GM19193 (cell line): Measurements from ENCODE around the gene DOCK4.

ENCODE experiments used
- POLR2A ChIP-seq: IDR thresholded peaks from 4 replicates; pipeline ENCODE4 v1.6.1; 2011; ENCODE audit not compliant: insufficient read depth, insufficient read length; ENCODE audit errors: extremely low read depth

DOCK4 gene

DNA sequence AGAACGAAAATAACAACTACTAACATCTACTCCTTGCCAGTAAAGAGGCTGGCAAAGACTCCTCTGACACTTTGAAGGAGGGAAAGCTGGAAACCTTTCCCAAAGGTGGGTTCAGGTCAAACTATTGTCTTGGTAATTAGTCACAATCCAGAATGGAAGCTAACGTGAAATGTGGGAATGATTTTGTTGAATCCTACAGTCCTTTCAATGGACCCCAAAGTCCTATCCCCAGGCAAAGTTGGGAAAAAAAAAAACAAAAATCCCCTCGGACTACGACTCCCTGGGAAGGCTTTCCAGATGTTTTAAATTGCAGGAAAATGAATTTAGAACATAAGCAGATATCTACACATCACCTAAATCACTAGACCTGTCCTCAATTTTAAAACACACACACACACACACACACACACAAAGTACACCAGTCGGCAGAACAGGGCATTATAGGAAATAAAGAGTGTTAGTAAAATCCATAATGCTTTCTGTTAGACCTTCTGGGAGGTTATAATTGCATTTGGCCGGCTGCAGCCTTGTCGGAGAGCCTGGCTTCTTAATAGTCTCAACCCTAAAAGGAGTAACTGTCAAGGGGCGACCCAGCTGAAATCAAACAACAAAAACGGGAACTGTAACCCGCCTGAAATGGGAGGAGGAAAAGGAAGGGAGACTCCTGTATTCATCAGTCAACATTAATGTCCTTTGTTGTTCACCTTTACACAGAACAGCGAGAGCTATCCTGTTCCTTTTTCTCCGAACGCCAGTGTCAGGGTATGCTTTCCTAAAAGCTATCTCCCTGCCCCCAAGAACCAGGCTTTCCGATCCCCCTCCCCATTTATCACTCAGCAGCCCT lies 1.5 kb downstream of the DOCK4 start:
- no peak for TF ChIP-seq POLR2A

DNA sequence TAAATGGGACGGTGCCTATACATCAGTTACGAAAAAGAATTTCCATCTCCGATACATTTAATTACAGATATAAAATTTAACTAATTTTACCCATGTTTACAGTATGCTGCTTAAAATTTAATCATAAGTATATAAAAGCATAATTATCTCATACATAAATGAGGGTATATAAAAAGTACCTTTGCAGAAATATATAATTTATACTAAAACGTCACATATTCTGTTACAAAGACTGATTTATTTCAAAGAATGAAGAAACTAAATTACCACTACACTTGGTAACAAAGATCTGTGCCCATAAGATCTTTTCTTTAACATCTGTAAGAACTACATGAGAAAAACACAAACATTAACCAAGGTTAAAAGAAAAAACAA lies 2.8 kb downstream of the DOCK4 start:
- no peak for TF ChIP-seq POLR2A

- no peak for TF ChIP-seq POLR2A
Measured at GRCh38 chr7:112202816-112203215, 3.4 kb downstream of the DOCK4 start.

GRCh38 chr7:112201839-112202238 lies 4.4 kb downstream of the DOCK4 start:
- TF ChIP-seq POLR2A, result no peak

- TF ChIP-seq POLR2A, result no peak
Measured at GRCh38 chr7:112201411-112201810, 4.8 kb downstream of the DOCK4 start.

DNA sequence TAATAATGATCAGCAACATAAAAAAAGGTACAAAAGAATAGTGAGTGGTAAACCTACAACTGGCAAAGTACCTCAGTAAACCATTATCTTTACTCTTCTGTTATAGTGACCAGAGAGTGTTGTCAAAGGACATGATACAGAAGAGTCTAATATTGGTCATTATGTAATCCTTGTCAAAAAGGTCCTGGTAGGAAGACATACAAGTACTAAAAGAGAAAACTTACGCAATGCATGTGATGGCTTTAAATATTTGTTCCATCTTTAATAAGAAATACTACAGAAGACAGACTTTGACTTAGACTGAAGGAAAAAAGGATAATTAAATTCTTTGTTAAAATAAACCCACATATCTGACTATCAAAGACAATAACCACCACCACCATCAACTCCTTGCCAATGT lies 6.5 kb downstream of the DOCK4 start:
- no peak for TF ChIP-seq POLR2A

DNA sequence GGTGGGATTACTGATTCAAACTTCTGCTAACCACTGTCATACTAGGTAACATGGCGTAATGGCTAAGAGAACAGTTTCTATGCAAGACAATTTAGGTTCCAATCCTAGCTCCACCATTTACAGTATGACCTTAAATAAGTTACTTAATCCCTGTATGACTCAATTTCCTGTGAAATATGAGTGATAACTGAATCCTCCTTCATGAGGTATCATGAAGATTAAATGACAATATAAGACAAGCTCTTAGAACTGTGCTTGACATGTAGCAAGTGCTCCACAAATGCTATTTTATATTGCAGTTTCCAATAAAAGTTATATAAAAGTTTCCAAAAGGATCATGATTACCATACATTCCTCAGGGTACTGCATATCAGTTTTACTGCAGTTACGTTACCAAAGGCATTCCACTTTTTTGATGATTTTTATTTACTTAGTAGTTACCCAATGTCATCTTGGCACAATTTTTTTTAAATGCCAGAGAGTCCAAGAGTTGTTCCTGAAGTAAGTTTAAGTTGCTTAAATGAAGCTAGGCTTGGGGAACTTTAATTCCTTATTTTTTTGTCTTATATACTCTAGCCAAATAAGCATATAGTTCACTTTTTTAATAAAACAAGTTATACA lies 7.1 kb downstream of the DOCK4 start:
- no peak for TF ChIP-seq POLR2A

- TF ChIP-seq POLR2A, result no peak
Measured at GRCh38 chr7:112197322-112197721, 8.9 kb downstream of the DOCK4 start.

GRCh38 chr7:112195717-112196116 lies 10.5 kb downstream of the DOCK4 start:
- TF ChIP-seq POLR2A, result no peak

- no peak for TF ChIP-seq POLR2A
Measured at GRCh38 chr7:112193915-112194502, 12.2 kb downstream of the DOCK4 start.

- TF ChIP-seq POLR2A, result no peak
Measured at GRCh38 chr7:112192236-112193154, 13.7 kb downstream of the DOCK4 start.

DNA sequence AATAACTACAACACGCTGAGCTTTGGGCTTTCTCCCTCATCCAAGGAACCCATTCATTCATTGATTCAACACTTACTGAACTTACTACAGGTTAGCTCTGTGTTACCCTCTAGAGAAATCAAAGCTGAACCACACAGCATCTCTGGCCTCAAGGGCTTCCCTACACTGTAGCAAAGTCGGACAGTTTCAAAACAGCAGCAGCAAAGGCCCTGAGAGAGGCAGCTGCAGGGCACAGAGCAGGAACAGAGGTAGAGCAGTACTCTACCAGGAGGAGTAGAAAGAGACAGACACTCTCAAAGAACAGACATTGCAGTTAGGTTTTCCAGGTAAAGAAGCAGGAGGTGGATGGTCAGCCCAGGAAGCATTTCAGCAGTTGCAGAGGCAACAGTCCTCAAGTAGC lies 16.1 kb downstream of the DOCK4 start:
- no peak for TF ChIP-seq POLR2A

DNA sequence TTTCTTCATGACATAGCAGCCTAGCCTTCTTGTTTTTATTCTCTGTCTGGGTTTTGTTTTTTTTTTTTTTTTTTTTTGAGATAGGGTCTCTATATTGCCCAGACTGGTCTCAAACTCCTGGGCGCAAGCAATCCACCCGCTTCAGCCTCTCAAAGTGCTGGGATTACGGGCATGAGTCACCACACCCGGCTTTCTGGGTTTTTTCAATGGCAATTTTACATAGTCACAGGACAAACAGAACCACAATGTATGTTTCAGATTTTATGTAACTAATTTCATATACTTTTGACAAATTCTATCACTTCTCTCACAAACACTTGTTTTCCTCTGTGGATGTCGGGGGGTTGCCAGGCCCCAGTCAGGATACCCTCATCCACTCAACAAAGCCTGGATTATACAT lies 16.5 kb downstream of the DOCK4 start:
- no peak for TF ChIP-seq POLR2A

- no peak for TF ChIP-seq POLR2A
Measured at GRCh38 chr7:112188257-112188656, 17.9 kb downstream of the DOCK4 start.

DNA sequence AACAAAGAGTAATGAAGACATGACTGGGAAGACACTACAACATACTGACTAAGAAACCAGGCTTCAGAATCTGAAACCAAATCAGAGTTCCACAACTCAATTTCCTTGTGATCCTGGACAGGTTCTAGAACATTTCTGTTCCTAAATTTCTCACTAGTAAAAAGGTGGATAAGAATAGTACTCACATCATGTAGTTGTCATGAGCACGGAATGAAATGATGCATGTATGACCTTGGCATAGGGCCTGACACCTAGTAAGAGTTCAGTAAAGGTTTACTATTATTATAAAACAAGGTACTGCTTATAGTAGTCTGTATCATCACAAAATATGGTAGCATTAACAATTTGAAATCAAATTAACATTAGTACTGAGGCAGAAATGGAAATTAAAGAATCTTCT lies 19.9 kb downstream of the DOCK4 start:
- no peak for TF ChIP-seq POLR2A
